Keratinocyte (primary cell): Measurements from ENCODE around the gene SMU1. TPM values are rescaled to one million over a fixed set of nuclear protein-coding genes. Genes with fewer than 3 reads are reported as not detected.
A peak's percentile ranks its signal among the peaks of the same experiment; 100 is the strongest.

Experiments
- DNase-seq: peaks from one replicate; pipeline ENCODE4 v3.0.0-alpha.2; 2011; ENCODE audit warnings: low read depth, missing footprints, low spot score
- FAIRE-seq: peaks from 2 replicates; lab custom pipeline; 2011; peaks lifted over from hg19 to GRCh38; lab: Jason Lieb, UNC
- H2AFZ ChIP-seq: 2 replicates; pipeline ENCODE4 v1.6.0; 2012; ENCODE audit warnings: low read length, control low read depth, inconsistent platforms; ENCODE audit not compliant: control insufficient read depth
- H3K27ac ChIP-seq: 2 replicates; pipeline ENCODE4 v1.5.1; 2011; ENCODE audit warnings: low read length; ENCODE audit not compliant: control insufficient read depth, insufficient read depth
- H3K27me3 ChIP-seq: 3 replicates; pipeline ENCODE4 v1.6.0; 2011; ENCODE audit warnings: low read length; ENCODE audit not compliant: control insufficient read depth, insufficient read depth; ENCODE audit errors: extremely low read depth
- H3K36me3 ChIP-seq, 2 experiments: 2 replicates in 1 of 2; 3 replicates in 1 of 2; pipeline ENCODE4 v1.5.1; 2011; ENCODE audit warnings: low read length in 2 of 2, mild to moderate bottlenecking in 1 of 2; ENCODE audit not compliant: control insufficient read depth in 2 of 2, insufficient read depth in 2 of 2; ENCODE audit errors: extremely low read depth in 1 of 2
- H3K4me1 ChIP-seq: 3 replicates; pipeline ENCODE4 v1.5.1; 2011; ENCODE audit warnings: low read length; ENCODE audit not compliant: control insufficient read depth, insufficient read depth; ENCODE audit errors: extremely low read depth
- H3K4me2 ChIP-seq: 3 replicates; pipeline ENCODE4 v1.6.0; 2011; ENCODE audit warnings: low read depth, low read length; ENCODE audit not compliant: control insufficient read depth, insufficient read depth; ENCODE audit errors: extremely low read depth
- H3K4me3 ChIP-seq, 3 experiments: fragments of 200-600 bp in 1 of 3; sonication (generic) in 1 of 3; 2 replicates in 2 of 3; 3 replicates in 1 of 3; pipeline ENCODE4 v1.5.1; 2011 to 2016; ENCODE audit warnings: low read length in 3 of 3, mild to moderate bottlenecking in 3 of 3, control low read depth in 2 of 3, inconsistent platforms in 1 of 3, low read depth in 1 of 3, mixed read lengths in 1 of 3, mixed run types in 1 of 3, moderate library complexity in 1 of 3; ENCODE audit not compliant: control insufficient read depth in 2 of 3, insufficient read depth in 2 of 3; ENCODE audit errors: extremely low read depth in 1 of 3
- H3K79me2 ChIP-seq: 2 replicates; pipeline ENCODE4 v1.6.0; 2012; ENCODE audit warnings: low read length; ENCODE audit not compliant: control insufficient read depth, insufficient read depth
- H3K9ac ChIP-seq: 3 replicates; pipeline ENCODE4 v1.6.0; 2011; ENCODE audit warnings: low read length; ENCODE audit not compliant: control insufficient read depth, insufficient read depth; ENCODE audit errors: extremely low read depth
- H3K9me1 ChIP-seq: 3 replicates; pipeline ENCODE4 v1.6.0; 2011; ENCODE audit warnings: low read length; ENCODE audit not compliant: control insufficient read depth, insufficient read depth; ENCODE audit errors: extremely low read depth
- H3K9me3 ChIP-seq: 2 replicates; pipeline ENCODE4 v1.5.1; 2012; ENCODE audit warnings: low read depth, low read length; ENCODE audit not compliant: control insufficient read depth
- H4K20me1 ChIP-seq: 3 replicates; pipeline ENCODE4 v1.6.0; 2011; ENCODE audit warnings: low read length; ENCODE audit not compliant: control insufficient read depth, insufficient read depth; ENCODE audit errors: extremely low read depth
- CTCF ChIP-seq, 3 experiments: IDR thresholded peaks in 1 of 3; conservative IDR thresholded peaks in 1 of 3; optimal IDR thresholded peaks in 1 of 3; 2 replicates in 2 of 3; 3 replicates in 1 of 3; pipeline versions ENCODE3 to v1.5.1; 2011; ENCODE audit warnings: low read length in 3 of 3, mild to moderate bottlenecking in 3 of 3, moderate library complexity in 2 of 3, control low read depth in 1 of 3, inconsistent platforms in 1 of 3; ENCODE audit not compliant: insufficient read depth in 2 of 3; ENCODE audit errors: extremely low read depth in 1 of 3
- EZH2 ChIP-seq: IDR thresholded peaks from one replicate; pipeline ENCODE4 v1.6.1; 2012; ENCODE audit warnings: inconsistent platforms, mild to moderate bottlenecking, low read length, moderate library complexity
- dilution Hi-C: fragments of 300-500 bp; cut with MboI; formaldehyde crosslinking; loops from one replicate; pipeline ENCODE4 v1.7.0; 2020; ENCODE audit warnings: low sequenced_read_pairs; ENCODE audit not compliant: extremely low pct_ligation_motif_present
- polyA plus RNA-seq, 5 experiments: library from polyadenylated mRNA; depleted of rRNA in 3 of 5; stranded (reverse) in 3 of 5; stranded (forward) in 1 of 5; unstranded in 1 of 5; fragments of >200 nt; gene quantifications; 1 replicate in 1 of 5; 2 replicates in 3 of 5; 3 replicates in 1 of 5; pipeline versions ENCODE4 v1.2.1 to v1.2.3, GENCODE V29; 2011 to 2012; ENCODE audit warnings: missing spikeins in 2 of 5, low read depth in 1 of 5, low replicate concordance in 1 of 5

Gene SMU1
- polyA plus RNA-seq, 1 donor (not counting 4 experiments of a cell fraction or from before 2014, with no cell fraction given), result 20.3 TPM

GRCh38 chr9:33025572-33026342 lies 50.7 kb downstream of the SMU1 start:
- H3K4me1 ChIP-seq, result peaks cover 47% of the 10 kb centered on the region
- dilution Hi-C loops, result no loop called here
- no peaks in the 10 kb centered on the region for H3K9me1 ChIP-seq
- no peaks in the 10 kb centered on the region for H3K9me3 ChIP-seq
- DNase-seq, result no peak
- peak overlapping the region; percentile 94 to 97 (median 95) for H3K4me3 ChIP-seq
- H2AFZ ChIP-seq, result no peak overlapping the region
- H3K79me2 ChIP-seq, result peaks cover 96% of the 10 kb centered on the region
- FAIRE-seq, result no peak
- peak overlapping the region; percentile 82 for H3K4me2 ChIP-seq
- H3K27ac ChIP-seq, result peak overlapping the region; percentile 93
- H3K9ac ChIP-seq, result peak overlapping the region; percentile 97
- TF ChIP-seq EZH2 (no peak), CTCF (optimal IDR thresholded peaks at IDR 0.05 in 1 of 3, IDR thresholded peaks at IDR 0.05 in 1 of 3, conservative IDR thresholded peaks at IDR 0.05 in 1 of 3; ENCODE audit: extremely low read depth in 1 of 3, insufficient read depth in 2 of 3, low read length in 3 of 3) (no peak)
- H4K20me1 ChIP-seq, result peaks cover 2% of the 10 kb centered on the region
- no peaks in the 10 kb centered on the region for H3K27me3 ChIP-seq
- H3K36me3 ChIP-seq, result peaks cover 12 to 36% of the 10 kb centered on the region in 2 experiments

GRCh38 chr9:33024966-33025571 lies 51.4 kb downstream of the SMU1 start, which contains the start of gene DNAJA1:
DNAJA1 (plus strand) TSS chr9:33025273; CDS start chr9:33026485, 1,212 bp downstream.
- Histone ChIP-seq H3K9me3 (no peaks in the 10 kb centered on the region), H3K4me3 (peak within 1 kb of the TSS; percentile 94 to 97 (median 95)), H3K4me1 (peaks cover 47% of the 10 kb centered on the region), H3K9ac (peak within 1 kb of the TSS; percentile 97), H2AFZ (peak within 1 kb of the TSS; percentile 79), H4K20me1 (peaks cover 2% of the 10 kb centered on the region), H3K27ac (peak within 1 kb of the TSS; percentile 93), H3K4me2 (peak within 1 kb of the TSS; percentile 100), H3K79me2 (peaks cover 95% of the 10 kb centered on the region), H3K9me1 (no peaks in the 10 kb centered on the region), H3K36me3 (peaks cover 9 to 36% of the 10 kb centered on the region in 2 experiments), H3K27me3 (no peaks in the 10 kb centered on the region)
- FAIRE-seq (no peak), DNase-seq (no peak)
- dilution Hi-C loops, result no loop called here
- TF ChIP-seq EZH2 (no peak), CTCF (optimal IDR thresholded peaks at IDR 0.05 in 1 of 3, IDR thresholded peaks at IDR 0.05 in 1 of 3, conservative IDR thresholded peaks at IDR 0.05 in 1 of 3; ENCODE audit: extremely low read depth in 1 of 3, insufficient read depth in 2 of 3, low read length in 3 of 3) (no peak)
